GM20000 (cell line): ENCODE data around the gene LEP.

ENCODE experiments used
- DNase-seq: peaks from one replicate; pipeline ENCODE4 v3.0.0; 2012; ENCODE audit warnings: low spot score
- CTCF ChIP-seq: IDR thresholded peaks from 2 replicates; pipeline ENCODE4 v1.5.1; 2012; ENCODE audit warnings: mild to moderate bottlenecking, control low read depth; ENCODE audit errors: extremely low read depth, missing control alignments

The LEP gene

GRCh38 chr7:128240696-128241386 lies at the start of gene LEP:
Gene LEP (plus strand): TSS chr7:128241278. CDS start chr7:128252019, 10,741 bp downstream.
- no peak for TF ChIP-seq CTCF
- no peak for DNase-seq

- no peak for TF ChIP-seq CTCF
- no peak for DNase-seq
These were observed 48.5 kb upstream of the LEP start for GRCh38 chr7:128192497-128193142.

- TF ChIP-seq CTCF = no peak
- no peak for DNase-seq
These were observed 46.4 kb upstream of the LEP start for GRCh38 chr7:128194533-128195282.

GRCh38 chr7:128197589-128197988 lies 43.5 kb upstream of the LEP start:
- TF ChIP-seq CTCF = no peak
- DNase-seq = no peak

- TF ChIP-seq CTCF = no peak
These were observed 43.0 kb upstream of the LEP start for GRCh38 chr7:128197989-128198580.

GRCh38 chr7:128200376-128200775 lies 40.7 kb upstream of the LEP start:
- TF ChIP-seq CTCF = no peak
- no peak for DNase-seq

More at GRCh38 chr7:128197989-128198580, 43.0 kb upstream of the LEP start:
- no peak for DNase-seq

- TF ChIP-seq CTCF = no peak
These were observed 39.9 kb upstream of the LEP start for GRCh38 chr7:128201067-128201689.

More at GRCh38 chr7:128201067-128201689, 39.9 kb upstream of the LEP start:
- DNase-seq = no peak
